Panc1 (cell line): ENCODE data around the gene FAM81A.

Experiments used
- POLR2AphosphoS5 ChIP-seq: IDR thresholded peaks from 2 replicates; pipeline ENCODE4 v1.6.1; 2012; ENCODE audit warnings: mild to moderate bottlenecking, low read depth, low read length, moderate library complexity
- TCF7L2 ChIP-seq: IDR thresholded peaks from 2 replicates; pipeline ENCODE4 v1.6.1; 2011; ENCODE audit warnings: mild to moderate bottlenecking, low read depth, low read length, inconsistent platforms
- TF ChIP-seq, protein P1 (sequence below): fragments of 450-650 bp; IDR thresholded peaks from 2 replicates; pipeline ENCODE4 v1.5.1; 2017; ENCODE audit warnings: mild to moderate bottlenecking

DNA sequence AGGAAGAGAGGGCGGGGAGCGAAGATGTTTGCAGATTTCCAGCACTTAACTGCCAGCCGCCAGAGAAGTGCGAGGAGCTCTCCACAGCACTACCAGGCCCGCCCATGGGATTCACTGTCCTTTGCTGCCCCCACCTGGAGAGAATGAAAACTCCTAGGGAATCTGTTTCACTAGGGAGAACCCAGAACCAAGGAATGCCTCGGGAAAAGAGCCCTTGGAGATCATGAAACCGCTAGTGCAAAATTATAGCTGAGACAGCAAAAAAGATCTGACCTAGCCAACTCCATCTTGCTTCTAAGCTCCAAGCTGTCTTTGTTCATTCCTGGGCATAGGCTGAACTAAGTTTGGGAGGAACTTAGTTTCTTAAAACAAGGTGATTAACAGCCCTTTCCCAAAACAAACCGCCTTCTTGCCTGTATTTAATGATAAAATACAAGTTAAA lies 91.0 kb downstream of the FAM81A start:
- TF ChIP-seq, protein P1, sequence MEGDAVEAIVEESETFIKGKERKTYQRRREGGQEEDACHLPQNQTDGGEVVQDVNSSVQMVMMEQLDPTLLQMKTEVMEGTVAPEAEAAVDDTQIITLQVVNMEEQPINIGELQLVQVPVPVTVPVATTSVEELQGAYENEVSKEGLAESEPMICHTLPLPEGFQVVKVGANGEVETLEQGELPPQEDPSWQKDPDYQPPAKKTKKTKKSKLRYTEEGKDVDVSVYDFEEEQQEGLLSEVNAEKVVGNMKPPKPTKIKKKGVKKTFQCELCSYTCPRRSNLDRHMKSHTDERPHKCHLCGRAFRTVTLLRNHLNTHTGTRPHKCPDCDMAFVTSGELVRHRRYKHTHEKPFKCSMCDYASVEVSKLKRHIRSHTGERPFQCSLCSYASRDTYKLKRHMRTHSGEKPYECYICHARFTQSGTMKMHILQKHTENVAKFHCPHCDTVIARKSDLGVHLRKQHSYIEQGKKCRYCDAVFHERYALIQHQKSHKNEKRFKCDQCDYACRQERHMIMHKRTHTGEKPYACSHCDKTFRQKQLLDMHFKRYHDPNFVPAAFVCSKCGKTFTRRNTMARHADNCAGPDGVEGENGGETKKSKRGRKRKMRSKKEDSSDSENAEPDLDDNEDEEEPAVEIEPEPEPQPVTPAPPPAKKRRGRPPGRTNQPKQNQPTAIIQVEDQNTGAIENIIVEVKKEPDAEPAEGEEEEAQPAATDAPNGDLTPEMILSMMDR, result peak; percentile 84
- TF ChIP-seq POLR2AphosphoS5, result no peak
- TF ChIP-seq TCF7L2, result no peak
